HG02763 (cell line): ENCODE data around the gene THSD4.
"Not testable (repeated sequence)": the region's sequence is repeated elsewhere in the genome, so short reads cannot be mapped to it uniquely, and the experiment has no call there.

Experiments
- ATAC-seq: cut with Tn5 transposase; IDR thresholded peaks from one replicate; pipeline ENCODE4 v1.9.1; 2021; ENCODE audit warnings: mild to moderate bottlenecking, moderate library complexity; ENCODE audit not compliant: unreplicated experiment

THSD4 gene

DNA sequence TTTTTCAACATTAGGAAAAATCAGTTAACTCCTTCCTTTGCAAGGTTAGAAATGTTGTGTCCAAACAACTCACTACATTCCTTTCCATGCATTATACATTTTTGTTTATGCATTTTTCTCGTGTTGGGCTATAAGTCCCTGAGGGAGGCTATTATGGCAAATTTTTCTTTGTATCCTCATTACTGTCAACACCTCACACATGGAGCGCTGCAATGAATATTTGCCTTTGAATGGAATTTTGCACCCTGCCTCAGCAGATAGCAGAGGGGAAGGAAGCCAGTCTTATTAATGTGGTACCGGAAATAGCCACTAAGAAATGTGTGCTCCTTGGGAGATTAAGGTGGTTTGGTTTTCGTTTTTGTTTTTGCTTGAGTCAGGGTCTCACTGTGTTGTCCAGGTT lies 134.7 kb downstream of the THSD4 start:
- no peak for ATAC-seq

DNA sequence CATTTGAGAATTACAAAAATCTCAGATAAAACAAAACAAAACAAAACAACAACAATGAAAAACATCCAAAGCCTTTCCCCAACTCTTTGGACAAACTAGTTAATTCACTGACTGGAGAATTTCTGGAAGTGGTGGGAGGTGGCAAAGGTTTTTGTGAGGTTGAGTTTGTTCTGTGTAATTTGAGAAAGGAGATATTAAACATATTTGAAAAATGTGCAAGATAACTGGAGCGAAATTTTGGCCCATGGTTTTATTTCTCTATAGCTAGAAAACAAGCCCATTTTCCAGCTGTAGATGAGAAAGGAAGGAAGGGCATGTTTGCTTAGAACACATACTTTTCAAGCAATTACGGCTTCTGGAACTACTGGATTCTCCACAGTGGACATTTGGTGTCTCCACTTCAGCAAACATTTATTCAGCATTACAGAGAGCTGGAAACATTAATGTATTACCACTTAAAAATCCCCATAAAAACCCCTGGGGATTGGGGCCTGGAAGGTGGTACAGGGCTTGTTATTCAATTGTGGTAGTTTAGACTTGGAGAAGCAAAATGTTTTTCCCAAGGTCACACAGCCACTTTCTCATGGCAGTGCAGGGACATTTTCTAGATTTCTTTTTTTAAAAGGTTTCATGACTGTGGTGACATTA lies 135.8 kb downstream of the THSD4 start:
- no peak for ATAC-seq

DNA sequence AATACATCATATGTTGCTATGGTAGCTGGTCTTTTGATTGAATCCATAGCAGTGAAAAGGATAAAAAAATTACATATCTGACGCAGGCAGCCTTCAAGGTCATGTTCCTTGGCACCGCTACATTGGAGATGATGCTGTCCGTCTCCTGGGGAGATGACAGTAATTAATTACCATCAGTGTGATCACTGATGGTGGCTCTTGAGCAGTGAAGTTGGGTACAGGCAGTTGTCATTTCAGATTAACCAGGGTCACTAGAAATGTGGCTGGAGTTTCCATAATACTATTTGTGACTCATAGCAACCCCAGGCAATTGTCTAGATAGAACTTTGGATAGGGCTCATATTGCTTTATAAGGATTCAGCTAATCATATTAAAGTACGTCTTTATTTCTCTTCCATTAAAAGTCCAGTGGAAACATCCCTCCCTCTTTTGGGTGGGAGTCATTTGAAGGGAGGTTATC lies 136.3 kb downstream of the THSD4 start:
- ATAC-seq: no peak

DNA sequence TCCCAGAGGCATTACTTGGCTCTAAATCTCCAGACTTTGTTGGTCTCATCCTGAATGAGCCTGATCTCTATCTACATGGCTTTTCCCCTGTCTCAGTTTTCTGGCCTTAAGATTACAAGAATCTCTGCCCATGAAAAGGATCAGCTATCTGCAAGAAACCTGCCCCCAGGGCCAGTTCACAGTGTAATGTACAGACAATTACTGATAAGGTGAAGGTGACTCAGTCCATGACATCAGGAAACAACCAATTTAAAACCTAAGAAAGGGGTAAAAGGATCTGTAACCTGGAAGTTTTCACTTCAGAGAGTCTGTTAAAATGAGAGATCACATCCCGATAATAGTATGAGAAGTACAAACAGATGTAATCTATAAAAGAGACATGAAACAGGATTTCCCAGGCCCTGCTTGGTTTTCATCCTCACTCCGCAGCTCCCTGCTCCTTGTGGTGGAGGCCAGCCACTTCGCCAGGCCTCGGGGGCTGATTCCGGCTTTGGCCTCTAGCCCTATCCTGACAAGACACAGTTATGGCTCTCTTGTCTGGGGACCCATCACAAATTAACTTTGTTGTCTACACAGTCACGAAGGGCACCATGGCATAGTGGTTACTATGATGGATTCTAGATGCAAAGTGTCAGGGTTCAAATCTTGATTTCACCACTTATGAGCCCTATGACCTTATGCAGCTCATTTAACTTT lies 136.9 kb downstream of the THSD4 start:
- ATAC-seq: no peak

DNA sequence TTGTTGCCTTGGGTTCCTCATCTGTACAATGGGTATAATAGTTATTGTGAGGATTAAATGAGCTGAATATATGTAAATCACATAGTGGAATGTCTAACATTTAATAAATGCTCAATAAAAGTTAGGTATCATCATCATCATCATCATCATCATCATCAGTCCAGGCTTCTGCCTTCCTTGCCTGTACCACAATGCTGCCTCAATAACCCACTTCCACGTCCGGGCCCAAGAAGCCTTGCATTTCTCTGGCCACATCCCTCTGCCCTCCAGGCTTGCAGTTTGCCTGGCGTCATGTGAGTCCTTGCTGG lies 137.4 kb downstream of the THSD4 start:
- ATAC-seq: no peak

DNA sequence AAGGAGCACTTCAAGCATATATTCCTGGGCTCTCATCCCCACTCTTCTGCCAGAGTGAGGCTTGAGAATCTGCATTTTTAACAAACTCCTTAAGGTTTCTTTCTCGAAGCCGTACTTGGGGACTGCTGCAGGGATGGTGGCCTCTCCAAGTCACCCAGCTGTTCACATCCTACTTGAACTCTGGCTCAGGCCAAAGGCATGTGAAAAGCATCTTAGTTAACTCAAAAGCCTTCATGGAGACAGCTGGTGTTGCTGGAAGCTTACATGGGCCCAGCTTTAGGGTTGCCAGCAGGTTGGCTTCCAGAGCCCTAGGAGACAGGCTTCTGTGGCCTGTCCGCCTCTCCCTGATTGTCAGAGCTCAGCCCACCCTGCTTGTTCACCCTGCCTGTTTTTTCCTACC lies 139.2 kb downstream of the THSD4 start:
- no peak for ATAC-seq

DNA sequence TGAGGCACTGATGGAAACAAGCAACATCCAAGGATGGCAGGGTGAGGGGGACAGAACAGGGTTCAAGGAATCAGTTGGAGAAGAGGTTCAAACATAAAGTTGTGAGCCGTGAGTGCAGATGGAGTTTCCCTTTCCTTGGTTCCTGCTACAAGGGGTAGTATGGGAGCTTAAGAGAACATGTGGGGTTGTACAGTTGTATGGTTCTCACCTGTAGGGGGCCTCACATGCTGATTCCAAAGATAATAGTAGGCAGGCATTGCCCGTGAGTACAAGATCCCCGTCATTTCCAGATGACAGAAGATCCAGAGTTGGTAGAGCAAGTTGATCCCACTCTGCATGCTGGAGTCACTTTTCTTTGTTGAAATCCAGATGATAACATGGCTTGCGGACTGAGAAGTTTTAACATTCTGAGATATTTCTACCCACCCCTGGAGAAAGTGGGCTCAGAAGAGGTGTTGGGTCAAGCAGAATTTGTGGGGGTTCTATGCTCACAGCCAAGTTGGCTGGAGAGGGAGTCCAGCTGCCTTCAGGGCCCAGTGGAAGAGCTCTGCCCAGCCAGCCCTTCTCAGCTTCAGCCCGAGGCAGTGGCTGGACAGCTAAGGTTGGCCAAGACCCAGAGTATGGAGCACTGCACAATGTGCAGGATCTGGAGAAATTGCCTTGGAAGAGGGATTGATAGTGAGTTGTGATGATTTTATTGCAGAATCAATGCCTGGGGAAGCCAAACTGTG lies 141.8 kb downstream of the THSD4 start:
- no peak for ATAC-seq

DNA sequence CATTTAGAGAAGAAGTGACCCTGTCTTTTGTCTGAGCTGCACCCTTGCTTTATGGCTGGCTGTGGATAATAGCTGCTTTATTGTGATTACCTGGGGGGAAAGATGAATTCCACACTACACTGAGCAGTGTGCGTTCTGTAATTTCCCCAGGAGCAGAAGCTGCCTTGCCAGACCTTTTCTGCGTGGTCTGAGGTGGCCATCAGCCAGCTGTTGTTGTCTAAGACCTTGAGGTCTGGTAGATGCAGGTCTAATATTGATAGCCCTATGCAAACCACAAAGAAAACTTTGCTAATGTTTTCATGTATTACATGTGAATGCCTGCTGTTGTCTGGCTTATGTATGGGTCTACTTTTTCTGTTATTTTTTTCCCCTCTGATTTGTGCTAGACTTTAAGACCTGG lies 144.6 kb downstream of the THSD4 start:
- ATAC-seq: no peak

DNA sequence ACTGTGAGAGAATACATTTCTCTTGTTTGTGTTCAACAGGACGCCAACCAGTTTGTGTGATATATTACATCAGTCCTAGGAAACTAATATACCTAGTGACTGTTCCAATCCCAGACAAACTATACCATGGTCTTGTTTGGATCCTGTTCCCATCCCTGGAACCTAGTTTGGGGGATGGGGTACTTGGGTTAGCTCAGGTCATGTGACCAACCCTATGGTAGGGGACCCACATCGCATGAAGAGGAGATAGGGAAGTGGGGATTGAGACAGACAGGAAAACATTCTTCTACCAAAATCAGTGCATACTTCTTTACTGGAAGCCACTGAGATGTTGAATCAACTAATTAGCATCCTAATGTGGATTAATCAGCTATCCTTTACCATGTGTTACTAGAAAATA lies 146.1 kb downstream of the THSD4 start:
- ATAC-seq: no peak

DNA sequence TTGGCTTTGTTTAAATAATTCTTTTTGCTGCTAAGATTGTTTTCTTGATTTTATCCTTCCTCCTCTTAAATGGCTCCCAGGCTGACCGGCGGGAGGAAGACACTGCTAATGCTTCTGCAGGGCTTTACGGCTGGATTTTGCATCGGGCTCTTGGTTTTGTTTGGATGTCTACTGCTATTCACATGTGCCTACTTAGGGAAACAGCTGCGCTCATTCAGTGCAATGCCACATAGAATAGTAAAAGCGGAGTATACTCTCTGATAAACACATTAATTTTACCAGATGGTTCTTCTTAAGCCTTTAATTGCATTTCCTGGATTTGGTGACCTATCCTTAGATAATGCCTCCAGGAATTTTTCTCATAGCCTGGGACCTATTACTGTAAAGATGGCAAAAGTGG lies 146.6 kb downstream of the THSD4 start:
- ATAC-seq: no peak

DNA sequence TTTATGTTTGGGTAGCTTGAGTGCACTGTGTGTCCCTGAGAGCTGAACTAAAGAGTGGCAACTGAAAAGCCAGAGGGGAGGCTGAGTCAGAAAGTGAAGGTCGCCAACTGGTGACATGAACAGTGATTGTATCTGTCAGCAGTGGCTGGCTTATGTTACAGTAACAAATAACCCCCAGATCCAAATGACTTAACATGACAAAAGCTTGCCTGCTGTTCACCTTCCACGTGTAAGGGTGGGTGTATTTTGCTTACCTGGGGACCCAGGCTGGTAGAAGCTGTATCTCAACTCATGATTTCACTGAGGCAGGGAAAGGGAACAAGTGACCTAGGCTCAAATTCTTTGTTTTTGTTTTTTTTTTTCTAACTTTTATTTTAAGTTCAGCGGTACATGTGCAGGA lies 147.3 kb downstream of the THSD4 start:
- no peak for ATAC-seq

DNA sequence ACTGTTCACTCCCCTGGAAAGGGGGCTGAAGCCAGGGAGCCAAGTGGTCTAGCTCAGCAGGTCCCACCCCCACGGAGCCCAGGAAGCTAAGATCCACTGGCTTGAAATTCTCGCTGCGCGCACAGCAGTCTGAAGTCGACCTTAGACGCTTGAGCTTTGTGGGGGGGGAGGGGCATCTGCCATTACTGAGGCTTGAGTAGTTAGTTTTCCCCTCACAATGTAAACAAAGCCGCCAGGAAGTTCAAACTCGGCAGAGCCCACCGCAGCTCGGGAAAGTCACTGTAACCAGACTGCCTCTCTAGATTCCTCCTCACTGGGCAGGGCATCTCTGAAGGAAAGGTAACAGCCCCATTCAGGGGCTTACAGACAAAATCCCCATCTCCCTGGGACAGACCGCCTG lies 150.3 kb downstream of the THSD4 start:
- not testable (repeated sequence) for ATAC-seq

DNA sequence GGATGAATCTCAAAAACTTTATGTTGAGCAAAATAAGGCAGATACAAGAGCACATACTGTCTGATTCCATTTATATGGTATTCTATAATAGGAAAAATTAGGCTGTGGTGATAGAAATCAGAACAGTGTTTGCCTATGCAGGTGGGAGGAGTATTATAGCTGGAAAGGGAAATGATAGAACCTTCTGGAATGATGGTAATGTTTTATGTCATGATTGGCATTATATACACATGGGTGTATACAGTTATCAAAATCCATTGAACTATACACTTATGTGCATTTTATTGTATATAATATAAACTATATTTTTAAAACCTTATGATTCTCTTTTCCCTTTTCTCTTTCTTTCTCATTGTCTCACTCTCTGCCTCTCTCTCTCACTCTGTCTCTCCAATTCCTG lies 156.1 kb downstream of the THSD4 start:
- no peak for ATAC-seq

DNA sequence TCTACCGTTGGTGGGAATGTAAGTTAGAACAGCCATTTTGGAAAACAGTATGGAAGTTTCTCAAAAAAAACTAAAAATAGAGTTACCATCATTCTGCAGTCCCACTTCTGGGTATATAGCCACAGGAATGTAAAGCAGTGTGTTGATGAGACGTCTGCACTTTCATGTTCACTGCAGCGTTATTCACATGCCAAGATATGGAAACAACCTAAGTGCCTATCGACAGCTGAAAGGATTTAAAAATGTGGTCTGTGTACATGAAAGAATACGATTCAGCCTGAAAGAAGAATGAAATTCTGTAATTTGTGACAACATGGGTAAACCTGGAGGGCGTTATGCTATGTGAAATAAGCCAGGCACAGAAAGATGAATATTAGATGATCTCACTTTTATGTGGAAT lies 157.7 kb downstream of the THSD4 start:
- no peak for ATAC-seq

DNA sequence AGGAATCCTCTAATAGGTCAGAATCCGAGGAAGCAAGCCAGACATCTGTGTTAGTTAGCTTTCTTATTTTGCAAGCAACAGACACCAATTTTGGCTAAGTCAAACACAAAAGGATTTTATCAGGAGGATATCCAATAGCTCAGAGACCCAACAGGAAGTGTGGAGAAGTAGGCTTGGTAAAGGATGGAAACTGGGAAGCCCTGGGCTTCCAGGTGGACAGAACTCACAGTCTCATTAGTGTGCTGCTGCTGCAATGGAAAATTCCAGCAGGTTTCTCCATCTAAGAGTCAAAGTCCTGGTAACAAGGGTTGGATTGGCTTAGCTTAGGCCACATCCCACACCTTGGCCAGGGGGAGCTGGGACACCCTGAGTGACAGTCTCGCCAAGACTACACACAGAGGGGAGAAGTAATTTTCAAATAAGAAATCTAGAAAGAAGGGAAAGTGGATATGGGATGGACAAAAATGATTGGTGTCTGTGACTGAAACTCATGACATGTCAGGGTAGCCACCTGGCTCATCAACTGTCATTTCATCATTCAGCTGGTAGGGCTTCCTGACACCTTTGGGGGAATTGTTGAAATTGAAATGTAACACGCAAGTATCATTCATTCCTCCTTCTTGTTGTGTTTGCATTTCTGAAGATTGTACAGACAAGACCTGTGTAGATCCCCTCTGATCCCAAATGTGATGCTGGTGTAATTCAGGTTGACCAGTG lies 158.6 kb downstream of the THSD4 start:
- ATAC-seq: no peak

DNA sequence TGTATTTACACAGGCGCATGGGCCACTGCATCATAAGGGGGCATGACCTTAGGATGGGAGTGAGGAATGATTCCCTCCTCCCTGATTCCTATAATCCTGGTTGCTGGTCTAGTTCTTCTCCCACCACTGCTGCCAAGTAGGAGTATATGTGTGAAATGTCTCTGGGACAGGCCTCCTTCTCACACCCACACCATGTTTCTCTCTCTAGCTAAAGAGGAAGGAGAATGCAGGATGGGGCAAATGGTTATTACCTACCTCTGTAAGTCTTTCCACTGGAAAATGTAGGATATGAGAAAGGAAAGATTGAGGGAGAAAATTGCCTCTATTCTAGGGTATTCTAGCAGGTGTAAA lies 159.2 kb downstream of the THSD4 start:
- no peak for ATAC-seq

DNA sequence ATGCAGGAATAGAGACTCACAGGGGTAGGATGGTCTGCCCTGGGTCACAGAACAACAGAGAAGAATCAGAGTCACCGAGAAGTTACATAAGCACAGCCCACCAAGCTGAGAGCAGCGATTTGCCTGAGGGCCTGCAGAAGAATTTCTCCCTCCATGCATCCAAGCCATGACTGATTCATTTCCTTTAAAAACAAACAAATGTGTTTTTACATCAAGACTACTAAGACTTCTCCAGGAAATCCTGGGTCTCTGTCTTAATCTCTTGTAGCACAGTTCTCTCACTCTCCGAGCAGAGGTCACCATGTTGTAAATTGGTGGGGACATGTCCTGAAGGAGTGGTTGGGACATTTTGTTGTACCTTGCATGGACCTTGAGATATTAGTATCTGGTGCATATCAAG lies 159.8 kb downstream of the THSD4 start:
- ATAC-seq: no peak

DNA sequence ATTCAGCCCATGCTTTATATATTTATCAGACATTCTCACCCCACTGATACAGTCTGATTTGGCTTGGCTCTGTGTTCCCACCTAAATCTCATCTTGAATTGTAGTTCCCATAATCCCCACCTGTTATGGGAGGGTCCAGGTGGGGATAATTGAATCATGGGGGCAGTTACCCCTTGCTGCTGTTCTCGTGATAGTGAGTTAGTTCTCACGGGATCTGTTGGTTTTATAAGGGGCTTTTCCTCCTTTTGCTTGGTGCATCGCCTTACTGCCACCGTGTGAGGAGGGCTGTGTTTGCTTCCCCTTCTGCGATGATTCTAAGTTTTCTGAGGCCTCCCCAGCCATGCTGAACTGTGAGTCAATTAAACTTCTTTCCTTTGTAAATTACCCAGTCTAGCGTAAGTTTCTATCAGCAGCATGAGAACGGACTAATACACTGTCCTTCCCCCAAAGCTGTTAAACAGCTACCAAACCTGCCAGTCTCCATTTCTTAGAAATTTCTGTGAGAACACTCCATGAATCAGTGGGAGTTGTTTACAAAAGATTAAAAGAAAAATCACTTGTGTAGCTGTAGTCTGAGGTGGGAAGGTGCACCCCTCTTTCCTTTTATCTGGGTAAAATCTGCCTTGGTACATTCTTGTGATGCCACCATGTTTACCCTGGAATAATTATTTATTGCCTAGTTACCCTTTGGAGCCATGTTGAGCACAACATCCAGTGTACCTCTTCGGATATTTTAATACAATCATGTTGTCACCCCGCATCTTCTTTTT lies 160.5 kb downstream of the THSD4 start:
- no peak for ATAC-seq

DNA sequence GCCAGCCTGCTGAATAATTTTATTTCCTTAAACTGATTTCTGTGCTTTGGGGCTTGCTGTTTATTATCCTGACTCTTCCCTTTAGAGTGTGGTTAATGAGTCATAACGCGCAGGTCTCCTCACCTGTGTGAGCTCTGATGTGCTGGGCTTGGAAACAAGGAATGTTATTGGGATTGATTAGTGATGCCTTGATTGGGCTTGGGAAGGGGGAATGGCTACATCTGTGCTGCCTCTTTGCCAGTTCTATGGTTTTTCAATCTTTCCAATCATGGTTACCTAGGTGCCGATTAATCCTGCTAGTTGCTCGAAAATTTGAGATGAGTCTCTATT lies 161.0 kb downstream of the THSD4 start:
- ATAC-seq: no peak

DNA sequence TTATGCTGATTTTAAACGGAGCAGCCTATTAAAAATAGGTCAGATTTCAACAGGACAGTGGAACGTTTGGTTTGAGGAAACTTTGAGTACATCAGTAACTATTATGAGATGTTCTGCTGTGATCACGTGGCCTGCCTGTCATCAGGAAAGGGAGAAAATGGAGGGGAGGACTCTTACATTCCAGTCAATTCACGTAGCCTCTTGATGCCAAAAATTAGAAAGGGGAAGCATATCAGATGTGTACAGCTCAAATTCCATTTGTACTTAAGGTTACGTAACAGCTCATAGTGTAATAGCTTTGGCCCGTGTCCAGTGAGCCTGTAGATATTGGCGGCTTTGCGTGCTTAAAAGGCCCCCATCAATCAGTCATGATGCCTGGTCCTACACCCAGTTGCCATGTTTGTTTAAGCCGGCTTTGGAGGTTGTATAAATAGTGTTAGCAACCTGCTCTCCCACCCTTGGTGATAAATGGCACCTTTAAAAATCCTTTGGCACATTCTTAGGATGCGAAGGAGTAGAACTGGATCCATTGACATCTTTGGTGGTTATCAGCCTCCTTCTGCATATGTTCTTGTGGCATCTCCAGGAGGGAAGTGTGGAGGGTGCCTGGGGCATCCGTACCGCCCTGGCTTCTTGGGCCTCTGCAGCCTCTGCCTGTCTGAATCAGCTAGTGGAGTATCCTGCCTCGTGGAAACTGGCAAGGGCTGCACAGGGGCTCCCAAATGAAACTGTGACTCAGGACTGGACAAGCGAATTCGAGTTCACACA lies 163.9 kb downstream of the THSD4 start:
- no peak for ATAC-seq

DNA sequence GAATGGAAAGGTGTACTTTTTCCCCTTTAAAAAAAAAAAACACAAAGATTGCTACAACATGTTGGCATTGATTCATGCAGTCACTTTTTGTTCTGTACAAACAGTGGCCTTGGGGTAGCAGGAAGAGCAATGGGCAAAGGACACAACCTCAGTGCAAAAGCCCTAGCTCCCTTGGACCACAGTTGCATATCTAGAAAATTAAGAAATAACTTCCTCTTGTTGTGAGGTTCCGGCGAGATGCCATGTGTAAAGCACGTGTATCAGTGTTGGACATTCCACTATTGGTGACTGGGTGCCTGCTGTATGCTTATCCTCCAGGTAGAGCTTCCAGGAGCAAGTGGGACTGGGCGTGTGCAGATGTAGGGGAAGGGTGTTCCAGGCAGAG lies 164.5 kb downstream of the THSD4 start:
- ATAC-seq: no peak
